GM19455 (cell line): ENCODE results near the gene RBMS2.
"Not testable (repeated sequence)": the region's sequence is repeated elsewhere in the genome, so short reads cannot be mapped to it uniquely, and the experiment has no call there.

ENCODE experiments used
- ATAC-seq: cut with Tn5 transposase; IDR thresholded peaks from one replicate; pipeline ENCODE4 v1.9.1; 2021; ENCODE audit not compliant: unreplicated experiment

RBMS2 gene

GRCh38 chr12:56521590-56522371 lies at the start of gene RBMS2:
RBMS2 (plus strand) TSS chr12:56521820; CDS start chr12:56522024, 204 bp downstream.
- no peak for ATAC-seq

GRCh38 chr12:56474389-56474788 lies 47.2 kb upstream of the RBMS2 start:
- no peak for ATAC-seq

GRCh38 chr12:56476143-56476542 lies 45.5 kb upstream of the RBMS2 start:
- ATAC-seq: no peak

- no peak for ATAC-seq
Observed at GRCh38 chr12:56476972-56477432, 44.6 kb upstream of the RBMS2 start.

GRCh38 chr12:56477521-56478225 lies 43.9 kb upstream of the RBMS2 start:
- ATAC-seq: no peak

- no peak for ATAC-seq
Observed at GRCh38 chr12:56479625-56480024, 42.0 kb upstream of the RBMS2 start.

GRCh38 chr12:56484566-56484965 lies 37.1 kb upstream of the RBMS2 start:
- ATAC-seq: no peak

- no peak for ATAC-seq
Observed at GRCh38 chr12:56486694-56487093, 34.9 kb upstream of the RBMS2 start.

- peak; percentile 24 for ATAC-seq
Observed at GRCh38 chr12:56487448-56488040, 34.1 kb upstream of the RBMS2 start.

GRCh38 chr12:56488041-56488955 lies 33.3 kb upstream of the RBMS2 start, which contains the start of gene GLS2:
GLS2 (minus strand) TSS chr12:56488161; CDS start chr12:56488118, 43 bp downstream.
- ATAC-seq: peak; percentile 75

- ATAC-seq: no peak
Observed at GRCh38 chr12:56490360-56490759, 31.3 kb upstream of the RBMS2 start.

GRCh38 chr12:56493409-56494105 lies 28.1 kb upstream of the RBMS2 start:
- not testable (repeated sequence) for ATAC-seq

- not testable (repeated sequence) for ATAC-seq
Observed at GRCh38 chr12:56494106-56494415, 27.6 kb upstream of the RBMS2 start.

- not testable (repeated sequence) for ATAC-seq
Observed at GRCh38 chr12:56494481-56494880, 27.1 kb upstream of the RBMS2 start.

- not testable (repeated sequence) for ATAC-seq
Observed at GRCh38 chr12:56496704-56497103, 24.9 kb upstream of the RBMS2 start.

- not testable (repeated sequence) for ATAC-seq
Observed at GRCh38 chr12:56498126-56498902, 23.3 kb upstream of the RBMS2 start.

- ATAC-seq: not testable (repeated sequence)
Observed at GRCh38 chr12:56499452-56499851, 22.2 kb upstream of the RBMS2 start.

- ATAC-seq: not testable (repeated sequence)
Observed at GRCh38 chr12:56499879-56500278, 21.7 kb upstream of the RBMS2 start.

- ATAC-seq: no peak
Observed at GRCh38 chr12:56510786-56511185, 10.8 kb upstream of the RBMS2 start.

GRCh38 chr12:56514014-56514318 lies 7.7 kb upstream of the RBMS2 start:
- not testable (repeated sequence) for ATAC-seq
